ENCODE measurements around the gene EZR.

The EZR gene

GRCh38 chr6:158799051-158799792, 19.9 kb downstream of the EZR start:
- Histone ChIP-seq H3K27me3 (ENCODE audit: insufficient read depth, low read length) (no peaks in the 10 kb centered on the region), H2BK12ac (ENCODE audit: low read length) (no peak overlapping the region), H4K91ac (ENCODE audit: low read depth, low read length) (no peak overlapping the region), H3K4me2 (ENCODE audit: low read length) (no peak overlapping the region), H3K4me3 (ENCODE audit: low read depth, low read length) (no peak overlapping the region), H3K79me2 (ENCODE audit: control insufficient read depth, insufficient read depth, low read length, poor library complexity) (peaks cover 33% of the 10 kb centered on the region), H3K79me1 (ENCODE audit: low read length) (peaks cover 6% of the 10 kb centered on the region), H3K4ac (ENCODE audit: low read depth, low read length) (peak overlapping the region; percentile 99), H3K27ac (ENCODE audit: low read depth, low read length) (no peak overlapping the region), H3K23ac (ENCODE audit: low read length) (no peak overlapping the region), H2BK5ac (ENCODE audit: low read depth, low read length, poor library complexity) (no peak overlapping the region), H2AFZ (ENCODE audit: insufficient read depth, low read length, poor library complexity) (no peak overlapping the region), H3K36me3 (ENCODE audit: control insufficient read depth in 1 of 2, insufficient read depth in 2 of 2, low read length in 2 of 2) (peaks cover 11 to 22% of the 10 kb centered on the region in 2 experiments), H4K8ac (ENCODE audit: low read depth, low read length) (no peak overlapping the region), H2AK5ac (ENCODE audit: low read length) (no peak overlapping the region), H2BK120ac (ENCODE audit: insufficient read depth, low read length, poor library complexity) (no peak overlapping the region), H3K9ac (ENCODE audit: low read length) (no peak overlapping the region), H3K14ac (ENCODE audit: low read length) (no peak overlapping the region), H3K4me1 (ENCODE audit: control insufficient read depth in 1 of 2, insufficient read depth in 2 of 2, low read length in 2 of 2) (peaks cover 12 to 31% of the 10 kb centered on the region in 2 experiments), H3K9me3 (ENCODE audit: insufficient read depth, low read depth, low read length) (no peaks in the 10 kb centered on the region), H4K12ac (ENCODE audit: low read depth, low read length) (no peak overlapping the region), H3K18ac (ENCODE audit: low read length) (no peak overlapping the region)
- no peak for DNase-seq
- WGBS (ENCODE audit: extremely low coverage, insufficient coverage, insufficient read length) = no CpG with 5 or more reads among the region's 11 CpGs

- Histone ChIP-seq H2AK5ac (ENCODE audit: low read length) (no peak overlapping the region), H3K9ac (ENCODE audit: low read length) (no peak overlapping the region), H2BK5ac (ENCODE audit: low read depth, low read length, poor library complexity) (no peak overlapping the region), H3K4me1 (ENCODE audit: control insufficient read depth in 1 of 2, insufficient read depth in 2 of 2, low read length in 2 of 2) (peaks cover 15 to 33% of the 10 kb centered on the region in 2 experiments), H4K8ac (ENCODE audit: low read depth, low read length) (no peak overlapping the region), H3K79me1 (ENCODE audit: low read length) (peaks cover 4% of the 10 kb centered on the region), H2BK12ac (ENCODE audit: low read length) (no peak overlapping the region), H3K4ac (ENCODE audit: low read depth, low read length) (peak overlapping the region; percentile 99), H3K4me3 (ENCODE audit: low read depth, low read length) (no peak overlapping the region), H3K36me3 (ENCODE audit: control insufficient read depth in 1 of 2, insufficient read depth in 2 of 2, low read length in 2 of 2) (peaks cover 15 to 25% of the 10 kb centered on the region in 2 experiments), H3K9me3 (ENCODE audit: insufficient read depth, low read depth, low read length) (no peaks in the 10 kb centered on the region), H3K79me2 (ENCODE audit: control insufficient read depth, insufficient read depth, low read length, poor library complexity) (peaks cover 39% of the 10 kb centered on the region), H4K12ac (ENCODE audit: low read depth, low read length) (no peak overlapping the region), H4K91ac (ENCODE audit: low read depth, low read length) (no peak overlapping the region), H3K23ac (ENCODE audit: low read length) (no peak overlapping the region), H3K18ac (ENCODE audit: low read length) (no peak overlapping the region), H3K4me2 (ENCODE audit: low read length) (no peak overlapping the region), H3K27me3 (ENCODE audit: insufficient read depth, low read length) (no peaks in the 10 kb centered on the region), H2BK120ac (ENCODE audit: insufficient read depth, low read length, poor library complexity) (no peak overlapping the region), H3K14ac (ENCODE audit: low read length) (no peak overlapping the region), H2AFZ (ENCODE audit: insufficient read depth, low read length, poor library complexity) (no peak overlapping the region), H3K27ac (ENCODE audit: low read depth, low read length) (no peak overlapping the region)
- no peak for DNase-seq
- WGBS (ENCODE audit: extremely low coverage, insufficient coverage, insufficient read length) = no CpG with 5 or more reads among the region's 8 CpGs
Observed at GRCh38 chr6:158798311-158798710, 20.9 kb downstream of the EZR start.

DNA sequence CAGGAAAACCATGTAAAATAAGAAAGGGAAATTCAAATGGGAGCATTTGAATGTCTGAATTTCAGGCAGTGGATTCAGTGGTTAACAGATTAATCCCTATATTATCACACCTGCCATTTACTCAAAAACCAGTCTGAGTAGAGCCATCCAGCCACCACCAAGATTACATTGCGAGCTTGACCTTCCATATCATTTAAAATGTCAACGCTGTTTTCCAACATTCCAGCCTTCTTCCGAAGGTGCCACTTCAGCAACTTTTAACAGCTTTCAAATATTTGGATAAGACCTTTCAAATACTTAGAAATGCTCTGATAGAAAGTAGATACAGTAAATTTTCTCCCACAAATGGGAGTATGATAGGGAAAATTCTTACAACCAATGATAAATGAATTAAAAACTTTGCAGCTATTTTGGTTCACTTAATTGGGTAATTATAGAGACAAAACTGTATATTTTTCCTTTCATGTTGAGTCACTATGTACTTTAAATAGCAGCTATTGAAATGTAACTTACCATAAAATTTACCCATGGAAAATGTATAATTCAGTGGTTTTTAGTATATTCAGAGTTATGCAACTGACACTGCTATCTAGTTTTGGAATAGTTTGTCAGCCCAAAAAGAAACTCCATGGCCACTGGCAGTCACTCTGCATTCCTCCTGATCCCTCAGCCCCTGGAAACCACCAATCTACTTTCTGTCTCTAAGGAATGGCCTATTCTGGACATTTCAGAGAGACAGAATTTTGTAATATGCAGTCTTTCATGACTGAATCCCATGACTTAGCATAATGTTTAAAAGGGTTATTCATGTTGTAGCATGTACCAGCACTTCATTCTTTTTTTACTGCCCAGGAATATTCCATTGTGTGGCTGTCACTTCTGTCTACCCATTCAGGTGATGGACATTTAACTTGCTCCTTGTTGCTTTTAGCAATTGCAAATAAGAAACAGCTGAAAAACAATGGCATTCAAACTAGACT, 21.5 kb downstream of the EZR start:
- Histone ChIP-seq H3K18ac (ENCODE audit: low read length) (no peak overlapping the region), H3K4me2 (ENCODE audit: low read length) (no peak overlapping the region)
- WGBS (ENCODE audit: extremely low coverage, insufficient coverage, insufficient read length) = no CpG with 5 or more reads among the region's 3 CpGs

GRCh38 chr6:158796353-158796752, 22.8 kb downstream of the EZR start:
- H3K4me2 ChIP-seq (ENCODE audit: low read length) = no peak overlapping the region
- no CpG with 5 or more reads among the region's 3 CpGs for WGBS (ENCODE audit: extremely low coverage, insufficient coverage, insufficient read length)
- H3K9ac ChIP-seq (ENCODE audit: low read length) = no peak overlapping the region
- H3K4me3 ChIP-seq (ENCODE audit: low read depth, low read length) = no peak overlapping the region
- peaks cover 13 to 20% of the 10 kb centered on the region in 2 experiments for H3K36me3 ChIP-seq (ENCODE audit: control insufficient read depth in 1 of 2, insufficient read depth in 2 of 2, low read length in 2 of 2)
- no peak overlapping the region for H2BK5ac ChIP-seq (ENCODE audit: low read depth, low read length, poor library complexity)
- DNase-seq = no peak
- H3K4me1 ChIP-seq (ENCODE audit: control insufficient read depth in 1 of 2, insufficient read depth in 2 of 2, low read length in 2 of 2) = peaks cover 10 to 24% of the 10 kb centered on the region in 2 experiments
- no peaks in the 10 kb centered on the region for H3K27me3 ChIP-seq (ENCODE audit: insufficient read depth, low read length)
- no peaks in the 10 kb centered on the region for H3K9me3 ChIP-seq (ENCODE audit: insufficient read depth, low read depth, low read length)
- no peak overlapping the region for H2BK12ac ChIP-seq (ENCODE audit: low read length)
- H3K79me2 ChIP-seq (ENCODE audit: control insufficient read depth, insufficient read depth, low read length, poor library complexity) = peaks cover 42% of the 10 kb centered on the region
- H4K91ac ChIP-seq (ENCODE audit: low read depth, low read length) = no peak overlapping the region
- peak overlapping the region; percentile 82 for H3K4ac ChIP-seq (ENCODE audit: low read depth, low read length)
- no peak overlapping the region for H2AK5ac ChIP-seq (ENCODE audit: low read length)
- H3K23ac ChIP-seq (ENCODE audit: low read length) = no peak overlapping the region
- no peaks in the 10 kb centered on the region for H3K79me1 ChIP-seq (ENCODE audit: low read length)
- H4K12ac ChIP-seq (ENCODE audit: low read depth, low read length) = no peak overlapping the region
- H4K8ac ChIP-seq (ENCODE audit: low read depth, low read length) = no peak overlapping the region
- H3K14ac ChIP-seq (ENCODE audit: low read length) = no peak overlapping the region
- H2BK120ac ChIP-seq (ENCODE audit: insufficient read depth, low read length, poor library complexity) = no peak overlapping the region
- no peak overlapping the region for H2AFZ ChIP-seq (ENCODE audit: insufficient read depth, low read length, poor library complexity)
- H3K27ac ChIP-seq (ENCODE audit: low read depth, low read length) = no peak overlapping the region
- no peak overlapping the region for H3K18ac ChIP-seq (ENCODE audit: low read length)

More for the DNA sequence above, 21.5 kb downstream of the EZR start:
- no peaks in the 10 kb centered on the region for H3K27me3 ChIP-seq (ENCODE audit: insufficient read depth, low read length)
- peaks cover 43% of the 10 kb centered on the region for H3K79me2 ChIP-seq (ENCODE audit: control insufficient read depth, insufficient read depth, low read length, poor library complexity)
- H3K14ac ChIP-seq (ENCODE audit: low read length) = no peak overlapping the region
- no peak overlapping the region for H2AFZ ChIP-seq (ENCODE audit: insufficient read depth, low read length, poor library complexity)
- H3K4ac ChIP-seq (ENCODE audit: low read depth, low read length) = peak overlapping the region; percentile 68
- H4K91ac ChIP-seq (ENCODE audit: low read depth, low read length) = no peak overlapping the region
- H3K4me1 ChIP-seq (ENCODE audit: control insufficient read depth in 1 of 2, insufficient read depth in 2 of 2, low read length in 2 of 2) = peaks cover 15 to 29% of the 10 kb centered on the region in 2 experiments
- peaks cover 2% of the 10 kb centered on the region for H3K79me1 ChIP-seq (ENCODE audit: low read length)
- DNase-seq = peak in 1 of 2 donors; percentile 68
- H2BK120ac ChIP-seq (ENCODE audit: insufficient read depth, low read length, poor library complexity) = no peak overlapping the region
- no peak overlapping the region for H3K9ac ChIP-seq (ENCODE audit: low read length)
- no peak overlapping the region for H3K23ac ChIP-seq (ENCODE audit: low read length)
- H3K36me3 ChIP-seq (ENCODE audit: control insufficient read depth in 1 of 2, insufficient read depth in 2 of 2, low read length in 2 of 2) = peaks cover 15 to 25% of the 10 kb centered on the region in 2 experiments
- H4K8ac ChIP-seq (ENCODE audit: low read depth, low read length) = no peak overlapping the region
- H3K9me3 ChIP-seq (ENCODE audit: insufficient read depth, low read depth, low read length) = no peaks in the 10 kb centered on the region
- no peak overlapping the region for H2AK5ac ChIP-seq (ENCODE audit: low read length)
- no peak overlapping the region for H3K4me3 ChIP-seq (ENCODE audit: low read depth, low read length)
- no peak overlapping the region for H4K12ac ChIP-seq (ENCODE audit: low read depth, low read length)
- H2BK5ac ChIP-seq (ENCODE audit: low read depth, low read length, poor library complexity) = no peak overlapping the region
- H3K27ac ChIP-seq (ENCODE audit: low read depth, low read length) = no peak overlapping the region
- H2BK12ac ChIP-seq (ENCODE audit: low read length) = no peak overlapping the region

Measured in trophoblast cell (in vitro differentiated cells and primary cell).